Thyroid gland (tissue), 4 donors: ENCODE results near the gene THAP12. TPM values are rescaled to one million over a fixed set of nuclear protein-coding genes. Genes with fewer than 3 reads are reported as not detected.
A peak's percentile ranks its signal among the peaks of the same experiment; 100 is the strongest.

ENCODE experiments used
- DNase-seq, 2 donors: peaks; one replicate each; pipeline ENCODE4 v3.0.0-alpha.2; 2019
- H3K27ac ChIP-seq, 3 donors: fragments of 200-600 bp; sonication (generic); 1 replicate in 2 of 3; 2 replicates in 1 of 3; pipeline ENCODE4 v1.5.1; 2016 to 2019; ENCODE audit warnings: mild to moderate bottlenecking in 1 of 3, moderate library complexity in 1 of 3
- H3K27me3 ChIP-seq: fragments of 200-600 bp; sonication (generic); one replicate; pipeline ENCODE4 v1.5.1; 2019
- H3K36me3 ChIP-seq, 2 donors: fragments of 200-600 bp; sonication (generic); one replicate each; pipeline ENCODE4 v1.5.1; 2016 to 2019
- H3K4me1 ChIP-seq, 2 donors: fragments of 200-600 bp; sonication (generic); one replicate each; pipeline ENCODE4 v1.5.1; 2017 to 2019
- H3K4me3 ChIP-seq, 3 donors: fragments of 200-600 bp; sonication (generic); replicated peaks in 1 of 3; 1 replicate in 2 of 3; 2 replicates in 1 of 3; pipeline ENCODE4 v1.5.1; 2016; ENCODE audit warnings: mild to moderate bottlenecking in 1 of 3
- H3K9me3 ChIP-seq: fragments of 200-600 bp; sonication (generic); one replicate; pipeline ENCODE4 v1.5.1; 2017
- POLR2A ChIP-seq, 2 donors: fragments of 450-650 bp; IDR thresholded peaks; one replicate each; pipeline ENCODE4 v1.6.1; 2017; ENCODE audit warnings: antibody characterized with exemption in 2 of 2, mild to moderate bottlenecking in 2 of 2, moderate library complexity in 1 of 2
- WGBS, 2 donors: methylation state at CpG; one replicate each; pipeline ENCODE4 v1.1.5; 2017; 5-methylcytosine and 5-hydroxymethylcytosine counted together
- intact Hi-C: fragments of 100-400 bp; cut with DNase I; formaldehyde crosslinking; loops from one replicate; pipeline ENCODE4 v1.15.1; 2023
- total RNA-seq, 4 donors: library from RNA; depleted of rRNA; stranded (reverse); fragments of >200 nt; gene quantifications; one replicate each; pipeline ENCODE4 v1.2.3, GENCODE V29; 2016
- TF ChIP-seq, protein P1 (sequence below), 6 experiments: fragments of 200-600 bp in 3 of 6; fragments of 450-650 bp in 3 of 6; sonication (generic) in 3 of 6; IDR thresholded peaks; one replicate each; pipeline ENCODE4 v1.5.1; 2016 to 2019; ENCODE audit warnings: antibody characterized with exemption in 6 of 6, mild to moderate bottlenecking in 2 of 6, inconsistent platforms in 1 of 6, moderate library complexity in 1 of 6

Gene THAP12
- total RNA-seq, 4 donors from 2014 or later: 36.4 to 61.9 (median 43.9) TPM

DNA sequence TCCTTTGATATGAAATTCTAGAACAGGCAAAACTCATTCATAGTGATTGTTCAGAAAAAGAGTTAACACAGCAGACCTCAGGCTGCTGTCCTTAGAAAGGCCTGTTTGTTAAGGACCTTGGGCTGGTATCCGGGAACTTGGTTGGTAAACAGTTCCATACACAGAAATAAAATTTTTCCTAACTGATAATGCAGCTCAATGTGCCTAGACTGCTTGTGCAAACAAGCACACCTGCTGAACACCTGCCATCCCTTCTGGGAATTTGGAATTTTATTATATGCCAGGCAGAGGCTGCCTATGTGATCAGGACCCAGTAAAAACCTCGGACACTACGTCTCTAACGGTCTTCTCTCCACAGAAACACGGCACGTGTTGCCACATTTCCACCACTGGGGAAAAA, 11.5 kb downstream of the THAP12 start:
- DNase-seq: no peak
- intact Hi-C loops: no loop called here
- Histone ChIP-seq H3K4me1 (no peaks in the 10 kb centered on the region), H3K4me3 (no peak overlapping the region), H3K27ac (no peak overlapping the region), H3K36me3 (no peaks in the 10 kb centered on the region), H3K27me3 (no peaks in the 10 kb centered on the region), H3K9me3 (no peaks in the 10 kb centered on the region)
- 96 to 97% methylated on average over 6 of the region's 6 CpGs for WGBS, 2 donors
- no peak for TF ChIP-seq POLR2A (IDR thresholded peaks at IDR 0.05)
- TF ChIP-seq, protein P1, sequence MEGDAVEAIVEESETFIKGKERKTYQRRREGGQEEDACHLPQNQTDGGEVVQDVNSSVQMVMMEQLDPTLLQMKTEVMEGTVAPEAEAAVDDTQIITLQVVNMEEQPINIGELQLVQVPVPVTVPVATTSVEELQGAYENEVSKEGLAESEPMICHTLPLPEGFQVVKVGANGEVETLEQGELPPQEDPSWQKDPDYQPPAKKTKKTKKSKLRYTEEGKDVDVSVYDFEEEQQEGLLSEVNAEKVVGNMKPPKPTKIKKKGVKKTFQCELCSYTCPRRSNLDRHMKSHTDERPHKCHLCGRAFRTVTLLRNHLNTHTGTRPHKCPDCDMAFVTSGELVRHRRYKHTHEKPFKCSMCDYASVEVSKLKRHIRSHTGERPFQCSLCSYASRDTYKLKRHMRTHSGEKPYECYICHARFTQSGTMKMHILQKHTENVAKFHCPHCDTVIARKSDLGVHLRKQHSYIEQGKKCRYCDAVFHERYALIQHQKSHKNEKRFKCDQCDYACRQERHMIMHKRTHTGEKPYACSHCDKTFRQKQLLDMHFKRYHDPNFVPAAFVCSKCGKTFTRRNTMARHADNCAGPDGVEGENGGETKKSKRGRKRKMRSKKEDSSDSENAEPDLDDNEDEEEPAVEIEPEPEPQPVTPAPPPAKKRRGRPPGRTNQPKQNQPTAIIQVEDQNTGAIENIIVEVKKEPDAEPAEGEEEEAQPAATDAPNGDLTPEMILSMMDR (IDR thresholded peaks at IDR 0.05): no peak

DNA sequence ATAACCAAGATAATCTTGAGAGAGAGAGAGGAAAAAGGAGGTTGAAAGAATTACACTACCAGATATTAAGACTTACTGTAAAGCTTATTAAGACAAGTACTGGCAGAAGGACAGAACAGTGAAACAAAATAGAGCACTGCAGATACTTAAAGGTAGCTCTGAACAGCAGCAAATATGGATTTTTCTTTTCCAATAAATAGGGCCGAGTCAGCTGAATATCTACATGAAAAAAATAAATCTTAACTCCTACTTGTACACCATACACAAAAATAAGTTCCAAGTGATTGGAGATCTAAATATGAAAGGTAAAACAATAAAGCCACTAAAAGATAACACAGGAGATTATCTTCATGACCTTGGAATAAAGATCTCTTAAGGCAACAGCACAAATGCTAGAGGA, 12.4 kb downstream of the THAP12 start:
- H3K27me3 ChIP-seq: no peaks in the 10 kb centered on the region
- no peak overlapping the region for H3K27ac ChIP-seq
- WGBS, 2 donors: 85 to 90% methylated on average over 1 of the region's 1 CpG
- TF ChIP-seq POLR2A (IDR thresholded peaks at IDR 0.05): no peak
- TF ChIP-seq, protein P1 (IDR thresholded peaks at IDR 0.05): no peak
- no peak overlapping the region for H3K4me3 ChIP-seq
- H3K36me3 ChIP-seq: no peaks in the 10 kb centered on the region
- no peaks in the 10 kb centered on the region for H3K9me3 ChIP-seq
- no peak for DNase-seq
- H3K4me1 ChIP-seq: no peaks in the 10 kb centered on the region
- intact Hi-C loops: no loop called here

GRCh38 chr11:76365038-76365679, 15.8 kb downstream of the THAP12 start:
- WGBS, 2 donors: 88 to 90% methylated on average over 16 of the region's 16 CpGs
- no peaks in the 10 kb centered on the region for H3K27me3 ChIP-seq
- no peak overlapping the region for H3K4me3 ChIP-seq
- peak; percentile 8 to 18 for DNase-seq
- H3K9me3 ChIP-seq: no peaks in the 10 kb centered on the region
- H3K36me3 ChIP-seq: no peaks in the 10 kb centered on the region
- no peak overlapping the region for H3K27ac ChIP-seq
- intact Hi-C loops: no loop called here
- H3K4me1 ChIP-seq: peaks cover 5 to 8% of the 10 kb centered on the region in 2 donors
- TF ChIP-seq, protein P1 (IDR thresholded peaks at IDR 0.05): no peak
- TF ChIP-seq POLR2A (IDR thresholded peaks at IDR 0.05): no peak

DNA sequence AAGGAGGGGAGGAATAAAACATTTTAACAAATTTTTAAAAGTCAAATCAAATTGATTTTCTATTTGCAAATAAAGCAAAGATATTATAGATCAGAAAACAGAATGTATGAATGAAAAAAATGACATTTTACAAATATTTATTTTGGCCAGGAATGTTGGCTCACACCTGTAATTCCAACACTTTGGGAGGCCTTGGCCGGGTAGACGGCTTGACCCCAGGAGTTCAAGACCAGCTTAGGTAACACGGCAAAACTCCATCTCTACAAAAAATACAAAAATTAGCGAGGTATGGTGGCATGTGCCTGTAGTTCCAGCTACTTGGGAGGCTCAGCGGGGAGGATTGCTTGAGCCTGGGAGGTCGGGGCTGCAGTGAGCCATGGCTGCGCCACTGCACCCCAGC, 18.2 kb downstream of the THAP12 start:
- intact Hi-C loops: no loop called here
- no peak for DNase-seq
- Histone ChIP-seq H3K4me1 (peaks cover 5 to 8% of the 10 kb centered on the region in 2 donors), H3K4me3 (no peak overlapping the region), H3K9me3 (no peaks in the 10 kb centered on the region), H3K36me3 (no peaks in the 10 kb centered on the region), H3K27me3 (no peaks in the 10 kb centered on the region), H3K27ac (no peak overlapping the region)
- 94% methylated on average over 7 of the region's 7 CpGs for WGBS, 2 donors
- TF ChIP-seq, protein P1 (IDR thresholded peaks at IDR 0.05): no peak
- TF ChIP-seq POLR2A (IDR thresholded peaks at IDR 0.05): no peak

DNA sequence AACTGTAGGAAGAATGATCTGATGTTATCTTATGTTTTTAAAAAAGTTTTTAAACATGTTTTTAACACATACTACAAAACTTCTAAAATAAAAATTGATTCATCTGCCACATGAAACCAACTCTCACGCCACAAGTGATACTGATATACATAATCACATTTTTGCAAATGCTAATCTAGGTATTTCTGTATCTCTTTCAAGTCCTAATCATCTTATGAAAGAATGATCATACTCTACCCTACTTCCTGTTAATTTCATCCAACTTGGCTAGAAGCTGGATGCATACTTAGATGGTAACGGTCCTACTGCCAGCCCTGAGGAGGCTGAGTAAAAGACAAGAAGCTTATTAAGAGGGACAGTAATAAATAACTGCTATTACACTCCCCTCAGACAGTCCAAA, 19.2 kb downstream of the THAP12 start:
- 74 to 86% methylated on average over 2 of the region's 2 CpGs for WGBS, 2 donors
- Histone ChIP-seq H3K27me3 (no peaks in the 10 kb centered on the region), H3K4me3 (no peak overlapping the region), H3K9me3 (no peaks in the 10 kb centered on the region), H3K4me1 (peaks cover 5 to 8% of the 10 kb centered on the region in 2 donors), H3K27ac (no peak overlapping the region), H3K36me3 (no peaks in the 10 kb centered on the region)
- TF ChIP-seq, protein P1 (IDR thresholded peaks at IDR 0.05): no peak
- no peak for TF ChIP-seq POLR2A (IDR thresholded peaks at IDR 0.05)
- intact Hi-C loops: no loop called here
- DNase-seq: no peak
